ENCODE results near the gene PSG5.
"Not testable (repeated sequence)": the region's sequence is repeated elsewhere in the genome, so short reads cannot be mapped to it uniquely, and the experiment has no call there.

- TF ChIP-seq, protein P1, sequence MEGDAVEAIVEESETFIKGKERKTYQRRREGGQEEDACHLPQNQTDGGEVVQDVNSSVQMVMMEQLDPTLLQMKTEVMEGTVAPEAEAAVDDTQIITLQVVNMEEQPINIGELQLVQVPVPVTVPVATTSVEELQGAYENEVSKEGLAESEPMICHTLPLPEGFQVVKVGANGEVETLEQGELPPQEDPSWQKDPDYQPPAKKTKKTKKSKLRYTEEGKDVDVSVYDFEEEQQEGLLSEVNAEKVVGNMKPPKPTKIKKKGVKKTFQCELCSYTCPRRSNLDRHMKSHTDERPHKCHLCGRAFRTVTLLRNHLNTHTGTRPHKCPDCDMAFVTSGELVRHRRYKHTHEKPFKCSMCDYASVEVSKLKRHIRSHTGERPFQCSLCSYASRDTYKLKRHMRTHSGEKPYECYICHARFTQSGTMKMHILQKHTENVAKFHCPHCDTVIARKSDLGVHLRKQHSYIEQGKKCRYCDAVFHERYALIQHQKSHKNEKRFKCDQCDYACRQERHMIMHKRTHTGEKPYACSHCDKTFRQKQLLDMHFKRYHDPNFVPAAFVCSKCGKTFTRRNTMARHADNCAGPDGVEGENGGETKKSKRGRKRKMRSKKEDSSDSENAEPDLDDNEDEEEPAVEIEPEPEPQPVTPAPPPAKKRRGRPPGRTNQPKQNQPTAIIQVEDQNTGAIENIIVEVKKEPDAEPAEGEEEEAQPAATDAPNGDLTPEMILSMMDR (conservative IDR thresholded peaks at IDR 0.05; ENCODE audit: low read length) = not testable (repeated sequence)
- TF ChIP-seq EZH2phosphoT487 (IDR thresholded peaks at IDR 0.05; ENCODE audit: borderline replicate concordance) = not testable (repeated sequence)
Measured at GRCh38 chr19:43203611-43204010, 17.3 kb upstream of the PSG5 start.
